T-helper 2 cell treated with Interferon-gamma antibody and Interleukin-4, amounts not matched to agents 5 μg/mL and 100 μg/mL, for 36 hours (primary cell): ENCODE results near the gene UBA52.

Experiments used
- DNase-seq: peaks from one replicate; pipeline ENCODE4 v3.0.0; 2021; ENCODE audit warnings: low spot score
- H3K27ac Mint-ChIP-seq: one replicate; pipeline ENCODE4 v1.8.0; 2021; ENCODE audit warnings: mild to moderate bottlenecking, mixed read lengths
- H3K27me3 Mint-ChIP-seq: one replicate; pipeline ENCODE4 v1.8.0; 2021; ENCODE audit warnings: low read depth, mixed read lengths
- H3K36me3 Mint-ChIP-seq: one replicate; pipeline ENCODE4 v1.8.0; 2021; ENCODE audit warnings: low read depth, mixed read lengths
- H3K4me1 Mint-ChIP-seq: one replicate; pipeline ENCODE4 v1.8.0; 2021; ENCODE audit warnings: low read depth, mixed read lengths
- H3K4me3 Mint-ChIP-seq: one replicate; pipeline ENCODE4 v1.8.0; 2022; ENCODE audit warnings: mild to moderate bottlenecking, moderate library complexity, mixed read lengths
- H3K9me3 Mint-ChIP-seq: one replicate; pipeline ENCODE4 v1.8.0; 2021; ENCODE audit warnings: mixed read lengths

UBA52 gene

DNA sequence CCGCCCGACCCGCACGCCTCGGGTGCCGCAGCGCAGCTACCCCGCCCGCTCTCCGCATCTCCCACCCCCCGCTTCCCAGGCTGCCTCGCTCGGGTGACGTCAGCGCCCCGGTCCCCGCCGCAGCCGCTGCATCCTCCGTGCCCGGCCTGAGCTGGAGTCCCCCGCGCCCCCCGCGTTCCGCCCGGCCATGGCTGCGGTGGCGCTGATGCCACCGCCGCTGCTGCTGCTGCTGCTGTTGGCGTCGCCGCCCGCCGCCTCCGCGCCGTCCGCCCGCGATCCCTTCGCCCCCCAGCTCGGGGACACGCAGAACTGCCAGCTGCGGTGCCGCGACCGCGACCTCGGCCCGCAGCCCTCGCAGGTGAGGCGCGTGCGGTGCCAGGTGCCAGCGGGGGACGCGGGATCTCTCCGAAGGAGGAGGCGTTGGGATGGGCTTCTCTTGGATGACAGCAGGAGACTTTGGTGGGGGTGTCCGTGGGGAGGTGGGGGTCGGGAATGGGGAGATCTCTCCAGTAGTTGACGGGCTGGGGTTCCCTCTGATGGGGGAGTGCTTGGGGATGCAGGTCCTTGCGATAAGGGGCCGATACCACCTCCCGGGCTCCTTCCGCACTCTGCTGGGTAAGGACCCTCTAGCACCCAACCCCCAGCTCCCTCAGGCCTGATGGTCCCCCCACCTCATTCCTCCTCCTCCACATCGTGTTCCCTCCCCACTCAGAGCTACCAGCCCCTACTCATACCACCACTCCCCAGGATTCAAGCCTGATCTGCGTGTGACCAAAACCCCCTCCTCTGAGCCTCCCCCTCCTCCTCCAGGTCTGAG lies 41.3 kb downstream of the UBA52 start, which contains the start of gene TMEM59L:
Gene TMEM59L, plus strand, starts transcription at position 99 of the 817 bp plus-strand sequence. Its CDS starts 89 bp downstream, at position 188.
- Mint-ChIP-seq H3K4me3 (peak within 1 kb of the TSS; percentile 61), H3K4me1 (peaks cover 5% of the 10 kb centered on the region), H3K27ac (no peak within 1 kb of the TSS), H3K9me3 (no peaks in the 10 kb centered on the region), H3K36me3 (no peaks in the 10 kb centered on the region), H3K27me3 (peaks cover 76% of the 10 kb centered on the region)
- peak; percentile 27 for DNase-seq

GRCh38 chr19:18613589-18614234 lies 42.1 kb downstream of the UBA52 start:
- Mint-ChIP-seq H3K9me3 (no peaks in the 10 kb centered on the region), H3K27me3 (peaks cover 69% of the 10 kb centered on the region), H3K27ac (no peak overlapping the region), H3K4me3 (peak overlapping the region; percentile 61), H3K4me1 (peaks cover 5% of the 10 kb centered on the region), H3K36me3 (no peaks in the 10 kb centered on the region)
- no peak for DNase-seq

DNA sequence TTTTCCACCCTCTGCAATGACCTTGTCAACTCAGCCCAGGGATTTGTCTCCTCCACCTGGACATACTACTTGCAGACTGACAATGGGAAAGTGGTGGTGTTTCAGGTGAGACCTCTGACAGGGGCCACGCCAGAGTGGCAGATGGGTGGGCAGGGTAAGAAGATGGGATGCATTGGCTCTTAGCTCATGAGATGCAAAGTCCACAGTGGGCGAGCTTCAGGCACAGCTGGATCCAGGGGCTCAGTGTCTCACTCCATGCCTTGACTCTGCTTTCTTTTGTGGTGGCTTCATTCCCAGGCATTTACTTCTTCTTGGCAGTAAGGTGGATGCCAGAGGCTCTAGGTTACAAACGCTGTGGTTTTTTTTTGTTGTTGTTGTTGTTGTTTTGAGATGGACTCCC lies 44.4 kb downstream of the UBA52 start:
- H3K36me3 Mint-ChIP-seq: no peaks in the 10 kb centered on the region
- peaks cover 48% of the 10 kb centered on the region for H3K27me3 Mint-ChIP-seq
- H3K9me3 Mint-ChIP-seq: no peaks in the 10 kb centered on the region
- DNase-seq: no peak
- H3K4me3 Mint-ChIP-seq: no peak overlapping the region
- H3K4me1 Mint-ChIP-seq: peaks cover 4% of the 10 kb centered on the region
- H3K27ac Mint-ChIP-seq: no peak overlapping the region

GRCh38 chr19:18617562-18617961 lies 45.9 kb downstream of the UBA52 start:
- Mint-ChIP-seq H3K27ac (no peak overlapping the region), H3K4me3 (no peak overlapping the region), H3K4me1 (no peaks in the 10 kb centered on the region), H3K9me3 (no peaks in the 10 kb centered on the region), H3K36me3 (no peaks in the 10 kb centered on the region), H3K27me3 (peaks cover 37% of the 10 kb centered on the region)
- DNase-seq: no peak

DNA sequence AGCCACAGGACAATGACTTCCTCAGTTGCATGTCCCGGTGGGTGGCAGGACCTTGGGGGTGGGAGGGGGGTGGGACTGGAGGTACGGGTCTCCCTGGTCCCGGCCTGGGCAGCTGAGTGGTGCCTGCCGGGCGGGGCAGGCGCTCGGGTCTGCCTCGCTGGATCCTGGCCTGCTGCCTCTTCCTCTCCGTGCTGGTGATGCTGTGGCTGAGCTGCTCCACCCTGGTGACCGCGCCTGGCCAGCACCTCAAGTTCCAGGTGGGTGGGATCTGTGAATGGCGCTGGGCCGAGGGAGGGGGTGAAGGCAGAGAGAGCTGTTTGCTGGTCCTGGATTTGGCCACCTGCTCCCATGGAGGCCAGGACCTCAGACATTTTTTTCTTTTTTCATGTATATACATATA lies 46.6 kb downstream of the UBA52 start:
- no peak overlapping the region for H3K4me3 Mint-ChIP-seq
- no peaks in the 10 kb centered on the region for H3K4me1 Mint-ChIP-seq
- no peak overlapping the region for H3K27ac Mint-ChIP-seq
- DNase-seq: no peak
- H3K27me3 Mint-ChIP-seq: peaks cover 34% of the 10 kb centered on the region
- H3K9me3 Mint-ChIP-seq: no peaks in the 10 kb centered on the region
- no peaks in the 10 kb centered on the region for H3K36me3 Mint-ChIP-seq

DNA sequence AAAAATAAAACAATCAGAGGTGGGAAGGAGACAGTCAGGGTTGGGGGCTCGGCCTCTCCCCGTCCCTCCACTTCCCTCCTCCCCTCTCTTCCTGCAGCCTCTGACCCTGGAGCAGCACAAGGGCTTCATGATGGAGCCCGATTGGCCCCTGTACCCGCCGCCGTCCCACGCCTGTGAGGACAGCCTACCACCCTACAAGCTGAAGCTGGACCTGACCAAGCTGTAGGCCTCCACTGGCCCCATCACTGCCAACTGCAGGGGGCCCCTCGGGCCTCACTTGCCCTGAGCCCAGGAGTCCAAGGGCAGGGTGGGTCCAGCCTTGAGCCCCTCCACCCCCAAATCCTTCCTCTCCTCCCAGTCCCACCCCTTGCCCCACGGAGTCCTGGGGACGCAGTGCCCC lies 48.7 kb downstream of the UBA52 start:
- H3K27ac Mint-ChIP-seq: no peak overlapping the region
- H3K9me3 Mint-ChIP-seq: no peaks in the 10 kb centered on the region
- H3K4me1 Mint-ChIP-seq: no peaks in the 10 kb centered on the region
- no peak overlapping the region for H3K4me3 Mint-ChIP-seq
- DNase-seq: no peak
- peaks cover 16% of the 10 kb centered on the region for H3K27me3 Mint-ChIP-seq
- no peaks in the 10 kb centered on the region for H3K36me3 Mint-ChIP-seq

- H3K36me3 Mint-ChIP-seq: no peaks in the 10 kb centered on the region
- H3K9me3 Mint-ChIP-seq: no peaks in the 10 kb centered on the region
- peaks cover 10% of the 10 kb centered on the region for H3K27me3 Mint-ChIP-seq
- H3K27ac Mint-ChIP-seq: no peak overlapping the region
- no peaks in the 10 kb centered on the region for H3K4me1 Mint-ChIP-seq
- no peak for DNase-seq
- H3K4me3 Mint-ChIP-seq: no peak overlapping the region
Observed at GRCh38 chr19:18620902-18621301, 49.2 kb downstream of the UBA52 start.

DNA sequence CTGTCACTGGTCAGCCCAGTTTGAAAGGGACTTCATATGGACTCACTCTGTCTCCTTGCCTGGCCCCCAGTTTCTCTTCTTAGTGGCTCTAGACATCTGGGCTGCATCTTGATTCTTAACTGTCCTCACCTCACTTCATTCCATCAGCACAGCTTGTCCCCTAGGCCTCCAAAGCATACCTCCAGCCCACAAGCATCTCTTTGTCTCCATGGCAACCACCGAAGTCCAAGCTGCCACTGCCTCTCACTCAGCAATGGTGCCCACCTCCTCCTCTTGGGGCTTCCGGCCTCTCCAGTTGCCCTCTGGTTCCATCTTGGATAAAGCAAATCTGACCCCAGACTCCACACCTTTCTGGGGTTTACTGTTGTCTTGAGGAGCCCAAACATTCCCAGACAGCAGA lies 55.2 kb downstream of the UBA52 start:
- no peak overlapping the region for H3K27ac Mint-ChIP-seq
- H3K36me3 Mint-ChIP-seq: no peaks in the 10 kb centered on the region
- no peaks in the 10 kb centered on the region for H3K4me1 Mint-ChIP-seq
- H3K27me3 Mint-ChIP-seq: peaks cover 8% of the 10 kb centered on the region
- no peak for DNase-seq
- H3K4me3 Mint-ChIP-seq: no peak overlapping the region
- H3K9me3 Mint-ChIP-seq: no peaks in the 10 kb centered on the region
